ENCODE measurements around the gene DOCK10.

DNA sequence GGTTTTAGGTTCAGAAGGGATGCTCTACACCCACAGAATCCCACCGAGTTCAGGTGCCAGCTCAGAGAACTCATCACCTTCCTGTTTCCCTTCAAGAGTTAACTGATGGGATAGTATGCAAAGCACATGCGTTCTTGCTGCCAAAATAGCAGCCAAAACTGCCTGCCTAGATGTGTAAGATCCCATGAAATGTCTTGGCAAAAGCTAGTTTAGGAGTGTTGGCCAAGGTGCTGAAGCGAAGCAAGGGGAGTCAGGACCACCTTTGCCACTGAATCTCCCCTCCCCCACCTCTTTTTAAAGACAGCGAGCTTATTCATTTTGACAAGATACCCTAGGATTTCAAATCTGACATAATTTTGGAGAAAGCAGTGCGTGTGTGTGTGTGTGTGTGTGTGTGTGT lies 2.1 kb downstream of the DOCK10 start:
- TF ChIP-seq POLR2A (IDR thresholded peaks at IDR 0.05; ENCODE audit: extremely low read depth, insufficient read length) (no peak), CTCF (IDR thresholded peaks at IDR 0.05; ENCODE audit: low read depth, low read length) (no peak)
